ENCODE measurements around the gene MORN2. TPM values are rescaled to one million over a fixed set of nuclear protein-coding genes. Genes with fewer than 3 reads are reported as not detected.

The MORN2 gene
- total and polyA plus RNA-seq, 12 donors = 11.5 to 31.3 (median 20.7) TPM

DNA sequence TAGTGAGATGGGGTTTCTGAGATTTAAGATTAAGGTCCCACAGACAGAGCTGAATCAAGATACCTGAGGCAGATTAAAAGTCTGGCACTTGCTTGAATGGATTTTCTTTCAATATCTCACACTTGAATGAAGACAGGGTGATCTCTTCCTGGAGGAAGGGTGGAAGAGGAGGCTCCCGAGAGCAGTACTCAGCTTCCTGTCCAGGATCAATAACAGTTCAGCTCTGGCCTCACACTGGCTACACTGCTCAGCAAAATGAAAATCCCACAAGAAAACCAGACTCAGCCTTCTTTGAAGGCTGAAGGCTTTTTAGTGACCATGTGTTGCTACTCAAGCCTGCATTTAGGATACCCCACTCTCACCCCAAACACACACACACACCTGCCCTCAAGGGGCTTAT lies 24.9 kb downstream of the MORN2 start:
- intact Hi-C loops (cut with DNase I) = no loop called here
- TF ChIP-seq, protein P1, sequence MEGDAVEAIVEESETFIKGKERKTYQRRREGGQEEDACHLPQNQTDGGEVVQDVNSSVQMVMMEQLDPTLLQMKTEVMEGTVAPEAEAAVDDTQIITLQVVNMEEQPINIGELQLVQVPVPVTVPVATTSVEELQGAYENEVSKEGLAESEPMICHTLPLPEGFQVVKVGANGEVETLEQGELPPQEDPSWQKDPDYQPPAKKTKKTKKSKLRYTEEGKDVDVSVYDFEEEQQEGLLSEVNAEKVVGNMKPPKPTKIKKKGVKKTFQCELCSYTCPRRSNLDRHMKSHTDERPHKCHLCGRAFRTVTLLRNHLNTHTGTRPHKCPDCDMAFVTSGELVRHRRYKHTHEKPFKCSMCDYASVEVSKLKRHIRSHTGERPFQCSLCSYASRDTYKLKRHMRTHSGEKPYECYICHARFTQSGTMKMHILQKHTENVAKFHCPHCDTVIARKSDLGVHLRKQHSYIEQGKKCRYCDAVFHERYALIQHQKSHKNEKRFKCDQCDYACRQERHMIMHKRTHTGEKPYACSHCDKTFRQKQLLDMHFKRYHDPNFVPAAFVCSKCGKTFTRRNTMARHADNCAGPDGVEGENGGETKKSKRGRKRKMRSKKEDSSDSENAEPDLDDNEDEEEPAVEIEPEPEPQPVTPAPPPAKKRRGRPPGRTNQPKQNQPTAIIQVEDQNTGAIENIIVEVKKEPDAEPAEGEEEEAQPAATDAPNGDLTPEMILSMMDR (IDR thresholded peaks at IDR 0.05) = no peak
- WGBS, 2 donors = 60 to 78% methylated on average over 1 of the region's 1 CpG

DNA sequence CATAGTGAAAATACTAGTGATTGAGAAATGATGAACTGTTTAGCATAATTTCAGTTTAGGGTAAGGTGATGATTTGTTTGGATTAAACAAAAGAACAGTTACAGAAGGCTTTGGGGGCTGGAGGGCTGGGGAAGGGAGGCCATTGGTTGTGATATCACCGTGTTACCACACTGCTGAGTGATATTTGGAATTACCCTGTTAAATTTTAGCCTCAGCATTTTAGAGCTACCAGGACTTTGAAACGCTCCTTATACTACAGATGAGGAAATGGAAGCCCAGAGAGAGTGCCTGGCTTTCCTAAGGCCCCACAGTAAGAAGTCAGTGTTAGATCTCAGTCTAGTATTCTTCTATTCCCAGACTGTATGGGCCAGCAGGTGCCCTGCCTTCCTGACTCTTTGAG lies 29.5 kb downstream of the MORN2 start:
- TF ChIP-seq, protein P1 (IDR thresholded peaks at IDR 0.05) = no peak
- DNase-seq (no peak), ATAC-seq (no peak)
- no peaks in the 10 kb centered on the region for H3K27me3 ChIP-seq
- no peaks in the 10 kb centered on the region for H3K36me3 ChIP-seq
- peaks cover 0 to 3% (median 0%) of the 10 kb centered on the region in 9 donors for H3K4me1 ChIP-seq
- no peaks in the 10 kb centered on the region for H3K9me3 ChIP-seq
- H3K4me3 ChIP-seq = no peak overlapping the region
- WGBS, 2 donors = 85 to 90% methylated on average over 2 of the region's 2 CpGs
- H3K27ac ChIP-seq = no peak overlapping the region
- intact Hi-C loops (cut with DNase I) = no loop called here

More for the DNA sequence above, 24.9 kb downstream of the MORN2 start:
- Histone ChIP-seq H3K36me3 (no peaks in the 10 kb centered on the region), H3K4me1 (no peaks in the 10 kb centered on the region), H3K27ac (no peak overlapping the region), H3K27me3 (no peaks in the 10 kb centered on the region), H3K9me3 (no peaks in the 10 kb centered on the region), H3K4me3 (no peak overlapping the region)
- no peak for ATAC-seq
- DNase-seq = no peak

DNA sequence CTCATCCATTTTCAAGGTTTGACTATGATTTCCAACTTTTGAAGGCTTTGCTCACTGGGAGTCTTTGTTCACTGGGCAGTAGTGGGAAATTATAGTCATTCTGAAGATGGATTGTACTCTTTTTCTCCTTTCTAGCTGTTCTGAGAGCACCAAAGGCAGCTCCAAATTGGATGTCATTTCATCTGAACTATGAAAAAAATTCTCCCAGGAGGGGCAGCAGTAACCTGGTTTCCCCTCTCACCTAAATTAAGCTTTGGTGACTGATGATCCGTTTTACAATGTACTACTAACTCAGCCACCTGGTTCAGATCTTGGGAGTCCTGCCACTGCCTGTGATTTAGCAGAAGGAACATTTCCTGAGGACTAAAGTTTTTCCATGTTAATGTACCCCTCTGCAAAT lies 31.5 kb downstream of the MORN2 start:
- Histone ChIP-seq H3K9me3 (no peaks in the 10 kb centered on the region), H3K36me3 (no peaks in the 10 kb centered on the region), H3K4me1 (peaks cover 0 to 3% (median 0%) of the 10 kb centered on the region in 9 donors), H3K4me3 (no peak overlapping the region), H3K27ac (no peak overlapping the region), H3K27me3 (no peaks in the 10 kb centered on the region)
- intact Hi-C loops (cut with DNase I) = no loop called here
- DNase-seq (no peak), ATAC-seq (no peak)
- TF ChIP-seq, protein P1 (IDR thresholded peaks at IDR 0.05) = no peak
- 71 to 80% methylated on average over 1 of the region's 1 CpG for WGBS, 2 donors

DNA sequence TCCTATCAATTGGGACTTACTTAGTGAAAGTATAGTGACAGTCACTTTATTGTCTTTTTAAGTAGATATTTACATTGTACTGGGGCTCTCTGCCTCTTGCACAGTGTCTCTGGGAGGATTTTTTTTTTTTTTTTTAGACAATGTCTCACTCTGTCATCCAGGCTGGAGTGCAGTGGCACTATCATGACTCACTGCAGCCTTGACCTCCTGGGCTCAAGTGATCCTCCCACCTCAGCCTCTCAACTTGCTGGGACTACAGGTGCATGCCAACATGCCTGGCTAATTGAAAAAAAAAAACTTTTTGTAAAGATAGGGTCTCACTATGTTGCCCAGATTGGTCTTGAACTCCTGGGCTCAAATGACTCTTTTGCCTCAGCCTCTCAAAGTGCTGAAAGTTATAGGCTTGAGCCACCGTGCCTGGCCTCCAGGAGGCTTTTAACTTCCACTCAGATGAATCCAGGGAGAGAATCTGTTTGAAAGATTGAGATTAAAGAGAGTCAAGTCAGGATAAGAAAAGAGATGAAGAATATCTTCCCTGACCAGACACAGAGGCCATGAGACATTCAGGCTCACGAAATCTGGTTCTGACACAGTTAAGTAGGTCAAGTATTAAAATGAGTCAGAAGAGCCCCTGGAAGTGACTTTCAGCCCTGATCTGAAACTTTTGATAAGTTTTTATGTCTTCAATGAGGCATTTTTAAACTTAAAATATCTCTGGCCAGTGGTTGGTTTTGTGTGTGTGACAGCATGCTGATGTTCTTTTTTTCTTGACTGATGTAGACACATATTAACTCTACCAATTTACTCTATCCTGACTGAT lies 32.2 kb downstream of the MORN2 start:
- H3K36me3 ChIP-seq = no peaks in the 10 kb centered on the region
- H3K27me3 ChIP-seq = no peaks in the 10 kb centered on the region
- TF ChIP-seq, protein P1 (IDR thresholded peaks at IDR 0.05) = no peak
- no peak overlapping the region for H3K27ac ChIP-seq
- no peaks in the 10 kb centered on the region for H3K9me3 ChIP-seq
- no peak for DNase-seq
- WGBS, 2 donors = 80 to 85% methylated on average over 2 of the region's 2 CpGs
- peaks cover 0 to 3% (median 0%) of the 10 kb centered on the region in 9 donors for H3K4me1 ChIP-seq
- H3K4me3 ChIP-seq = no peak overlapping the region
- intact Hi-C loops (cut with DNase I) = no loop called here
- no peak for ATAC-seq

Data from heart right ventricle (tissue), 16 donors.